ENCODE data around the gene SLC12A3. TPM values are rescaled to one million over a fixed set of nuclear protein-coding genes. Genes with fewer than 3 reads are reported as not detected.

The SLC12A3 gene
- total RNA-seq, 1 experiment from 2014 or later, result not detected

DNA sequence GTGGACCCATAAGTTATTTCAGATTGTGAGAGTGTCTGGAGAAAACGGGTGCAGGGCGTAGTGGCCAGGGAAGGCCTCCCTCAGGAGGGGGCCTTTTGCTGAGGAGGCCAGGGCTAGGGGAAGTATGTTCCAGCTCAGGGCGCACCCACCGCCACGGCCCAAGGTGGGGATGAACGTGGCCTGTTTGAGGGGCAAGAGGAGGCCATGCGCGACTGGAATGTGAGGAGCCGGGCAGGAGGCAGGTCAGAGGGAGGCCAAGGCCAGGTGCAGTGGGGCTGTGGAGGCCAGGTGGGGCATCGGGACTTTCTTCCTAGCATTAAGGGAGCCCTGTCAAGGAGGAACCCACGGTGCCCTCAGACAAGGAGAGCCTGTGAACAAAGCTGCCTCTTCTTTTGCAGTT lies 26.7 kb downstream of the SLC12A3 start:
- no peak for DNase-seq (ENCODE audit: low spot score)

DNA sequence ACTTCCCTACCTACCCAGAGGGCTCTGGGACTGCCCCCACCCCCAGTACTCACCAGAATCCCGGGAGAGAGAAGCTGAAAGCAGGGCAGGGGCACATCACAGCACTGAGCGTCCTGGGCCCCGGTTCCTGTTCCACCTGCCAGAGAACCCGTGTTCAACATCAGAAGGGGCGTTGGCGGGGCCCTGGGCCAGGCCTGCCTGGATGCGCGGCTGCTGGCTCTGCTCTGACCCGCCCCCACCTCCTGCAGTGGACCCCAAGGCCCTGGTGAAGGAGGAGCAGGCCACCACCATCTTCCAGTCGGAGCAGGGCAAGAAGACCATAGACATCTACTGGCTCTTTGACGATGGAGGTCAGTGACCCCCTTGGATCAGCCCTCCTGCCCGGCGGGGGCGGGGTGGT lies 27.7 kb downstream of the SLC12A3 start:
- DNase-seq (ENCODE audit: low spot score), result no peak

DNA sequence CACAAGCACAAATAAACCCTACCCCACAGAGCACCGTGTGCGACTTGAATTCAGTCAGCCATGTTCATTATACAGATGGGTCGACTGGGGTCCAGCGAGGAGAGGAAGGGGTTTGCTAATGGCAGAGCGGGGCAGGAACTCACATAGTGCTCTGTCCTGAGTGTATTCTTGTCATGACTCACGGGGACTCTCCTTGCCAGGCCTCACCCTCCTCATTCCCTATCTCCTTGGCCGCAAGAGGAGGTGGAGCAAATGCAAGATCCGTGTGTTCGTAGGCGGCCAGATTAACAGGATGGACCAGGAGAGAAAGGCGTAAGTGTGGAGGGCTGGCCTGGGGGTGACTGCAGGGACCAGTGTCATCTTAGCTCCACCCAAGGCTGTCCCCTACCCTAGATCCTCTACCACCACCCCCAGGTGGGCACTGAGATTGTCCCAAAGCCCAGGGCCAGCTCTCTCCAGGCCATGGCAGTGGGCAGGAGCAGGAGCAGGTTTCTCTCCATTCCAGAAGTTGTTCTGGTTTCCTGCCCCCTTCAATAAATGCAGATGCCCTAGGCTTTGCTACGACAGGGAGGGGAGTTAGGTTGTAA lies 29.4 kb downstream of the SLC12A3 start:
- no peak for DNase-seq (ENCODE audit: low spot score)

DNA sequence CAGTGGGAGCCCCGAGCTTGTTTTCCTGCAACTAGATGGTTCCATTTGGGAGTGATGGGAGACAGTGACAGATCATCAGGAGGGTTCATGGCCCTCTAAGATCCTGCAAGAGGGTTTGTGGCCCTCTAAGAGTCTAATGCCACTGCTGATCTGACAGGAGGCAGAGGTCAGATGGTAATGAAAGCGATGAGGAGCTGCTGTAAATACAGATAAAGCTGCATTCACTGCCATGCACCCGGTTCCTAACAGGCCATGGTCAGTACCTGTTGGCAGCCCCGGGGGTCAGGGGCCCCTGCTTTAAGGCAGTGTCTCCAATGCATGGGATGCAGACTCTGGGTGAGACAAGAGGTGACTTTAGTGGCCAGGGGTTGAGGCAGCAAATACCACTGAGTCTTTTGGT lies 30.8 kb downstream of the SLC12A3 start:
- no peak for DNase-seq (ENCODE audit: low spot score)

DNA sequence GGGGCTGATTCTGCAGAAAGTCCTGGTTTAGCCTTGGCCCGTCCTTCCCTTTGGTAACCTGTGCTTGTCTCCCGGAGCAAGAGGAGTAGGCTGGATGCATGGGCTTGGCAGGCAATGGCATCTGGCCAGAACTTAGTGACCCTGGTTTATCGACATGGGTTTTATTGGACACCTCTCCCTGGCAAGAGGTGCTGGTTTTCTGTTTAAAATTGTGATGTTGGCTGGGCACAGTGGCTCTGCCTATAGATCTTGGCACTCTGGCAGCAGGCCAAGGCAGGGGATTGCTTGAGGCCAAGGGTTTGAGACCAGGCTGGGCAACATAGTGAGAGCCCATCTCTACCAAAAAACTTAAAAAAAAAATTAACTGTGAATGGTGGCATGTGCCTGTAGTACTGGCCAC lies 31.2 kb downstream of the SLC12A3 start:
- DNase-seq (ENCODE audit: low spot score), result no peak

DNA sequence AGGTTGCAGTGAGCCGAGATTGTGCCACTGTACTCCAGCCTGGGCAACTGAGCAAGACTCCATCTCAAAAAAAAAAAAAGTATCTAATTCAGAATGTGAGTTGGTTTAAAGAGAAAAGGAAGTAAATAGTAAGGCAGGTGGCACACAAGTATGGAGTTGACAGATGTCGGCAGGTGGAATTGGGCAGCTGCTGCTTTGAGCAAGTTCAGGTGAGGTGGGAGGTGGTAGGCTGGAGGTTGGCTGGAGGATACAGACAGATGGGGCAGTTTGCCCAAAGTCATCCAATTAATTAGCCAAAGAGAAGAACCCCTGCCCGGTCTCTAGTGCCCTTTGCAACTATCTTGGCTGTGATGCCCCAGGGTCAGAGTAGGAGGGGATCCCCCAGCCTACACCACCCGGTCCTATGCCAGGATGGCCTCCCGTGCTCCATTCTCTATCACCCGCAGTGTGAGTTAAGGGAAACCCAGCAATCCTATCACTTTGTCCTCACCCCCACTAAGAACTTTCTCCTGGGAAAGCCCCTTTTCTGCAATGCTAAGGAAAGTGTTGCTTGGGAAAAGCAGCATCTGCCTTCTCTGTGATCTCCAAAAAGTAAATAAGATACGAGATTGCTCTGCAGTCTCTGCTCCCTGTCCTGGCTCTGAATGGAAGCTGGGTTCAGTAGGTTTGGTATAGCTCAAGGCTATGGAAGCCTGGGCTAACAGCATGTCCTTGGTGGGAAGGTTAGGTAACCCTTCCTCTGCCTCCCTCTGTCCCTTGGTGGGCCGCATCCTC lies 32.2 kb downstream of the SLC12A3 start:
- DNase-seq (ENCODE audit: low spot score), result no peak

DNA sequence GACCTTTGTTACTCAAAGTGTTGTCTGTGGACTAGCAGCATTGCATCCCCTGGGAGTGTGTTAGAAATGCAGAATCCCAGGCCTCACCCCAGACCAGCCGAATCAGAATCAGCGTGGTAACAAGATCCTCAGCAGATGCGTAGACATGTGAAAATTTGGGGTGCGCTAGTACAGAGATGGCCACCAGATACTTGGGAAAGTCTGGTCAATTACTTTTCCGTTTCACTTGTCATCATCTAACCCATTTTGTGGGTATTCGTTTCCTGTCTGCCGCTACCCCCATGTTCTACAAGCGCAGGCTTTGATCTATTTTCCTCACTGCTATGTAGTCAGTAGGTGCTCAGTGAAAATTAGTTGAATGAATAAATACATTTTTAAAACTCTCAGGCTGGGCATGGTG lies 33.8 kb downstream of the SLC12A3 start:
- DNase-seq (ENCODE audit: low spot score), result no peak

DNA sequence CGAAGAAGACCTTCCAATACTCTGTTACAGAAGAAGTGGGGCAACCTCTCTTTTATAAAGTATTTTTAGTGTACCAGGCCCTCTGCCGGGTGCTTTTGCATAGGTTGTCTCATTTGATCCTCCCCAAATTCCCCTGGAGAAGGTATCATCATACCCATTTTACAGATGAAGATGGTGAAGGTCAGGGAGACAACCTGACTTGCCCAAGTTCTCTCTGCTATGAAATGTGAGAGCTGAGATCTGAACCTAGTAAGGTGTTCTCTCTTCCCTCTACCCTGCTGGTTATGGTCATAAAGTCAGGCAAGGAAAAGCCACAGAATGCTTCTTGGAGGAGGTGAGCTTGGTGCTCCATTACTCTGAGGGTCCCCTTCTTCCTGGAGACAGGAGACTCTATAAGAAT lies 38.9 kb downstream of the SLC12A3 start:
- DNase-seq (ENCODE audit: low spot score), result no peak

DNA sequence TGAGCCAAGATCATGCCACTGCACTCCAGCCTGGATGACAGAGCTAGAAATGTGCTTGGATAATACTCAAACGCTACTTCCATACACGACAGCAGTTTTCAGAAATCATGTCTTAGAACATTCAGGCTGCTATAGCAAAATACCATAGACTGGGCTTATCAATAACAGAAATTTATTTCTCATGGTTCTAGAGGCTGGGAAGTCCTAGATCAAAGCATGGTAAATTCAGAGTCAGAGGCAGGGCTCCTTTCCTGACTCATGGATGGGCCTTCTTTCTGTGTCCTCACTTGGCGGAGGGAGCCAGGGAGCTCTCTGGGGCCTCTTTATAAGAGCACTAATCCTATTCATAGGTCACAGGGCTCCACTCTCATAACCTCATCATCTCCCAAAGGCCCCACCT lies 42.4 kb downstream of the SLC12A3 start:
- DNase-seq (ENCODE audit: low spot score), result no peak

DNA sequence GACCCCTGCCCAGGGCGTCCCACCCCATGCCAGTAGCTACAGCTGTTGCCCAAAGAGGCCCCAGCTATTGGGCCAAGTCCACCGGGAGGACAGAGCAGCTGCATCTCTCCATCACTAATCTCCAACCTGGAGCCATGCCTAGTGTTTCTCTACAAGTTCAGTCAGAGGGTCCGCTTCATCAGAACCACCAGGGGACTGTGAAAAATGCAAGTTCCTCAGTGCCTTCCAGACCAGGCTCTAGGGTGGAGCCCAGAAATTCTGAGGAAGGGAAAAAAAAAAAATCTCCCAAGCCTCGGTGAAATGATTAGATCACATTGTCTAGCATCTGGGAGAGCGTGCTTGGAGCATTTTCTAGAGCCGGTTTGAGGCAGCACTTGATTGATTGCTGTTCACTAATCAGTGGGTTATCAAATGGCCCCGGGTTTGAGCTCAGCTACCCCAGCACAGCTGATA lies 44.5 kb downstream of the SLC12A3 start:
- DNase-seq (ENCODE audit: low spot score), result no peak

DNA sequence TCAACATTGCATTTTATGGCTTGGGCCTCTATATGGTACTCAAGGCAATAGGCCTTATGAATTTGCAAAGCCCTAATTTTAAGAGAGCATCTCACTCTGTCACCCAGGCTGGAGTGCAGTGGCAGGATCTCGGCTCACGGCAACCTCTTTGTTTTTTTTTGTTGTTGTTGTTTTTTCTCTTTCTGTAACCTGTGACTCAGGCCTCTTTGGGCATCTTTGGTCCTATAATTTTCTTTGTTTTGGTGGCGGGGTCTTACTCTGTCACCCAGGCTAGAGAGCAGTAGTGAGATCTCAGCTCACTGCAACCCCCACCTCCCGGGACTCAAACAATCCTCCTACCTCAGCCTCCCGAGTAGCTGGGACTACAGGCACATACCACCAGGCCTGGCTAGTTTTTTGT lies 45.1 kb downstream of the SLC12A3 start:
- no peak for DNase-seq (ENCODE audit: low spot score)

DNA sequence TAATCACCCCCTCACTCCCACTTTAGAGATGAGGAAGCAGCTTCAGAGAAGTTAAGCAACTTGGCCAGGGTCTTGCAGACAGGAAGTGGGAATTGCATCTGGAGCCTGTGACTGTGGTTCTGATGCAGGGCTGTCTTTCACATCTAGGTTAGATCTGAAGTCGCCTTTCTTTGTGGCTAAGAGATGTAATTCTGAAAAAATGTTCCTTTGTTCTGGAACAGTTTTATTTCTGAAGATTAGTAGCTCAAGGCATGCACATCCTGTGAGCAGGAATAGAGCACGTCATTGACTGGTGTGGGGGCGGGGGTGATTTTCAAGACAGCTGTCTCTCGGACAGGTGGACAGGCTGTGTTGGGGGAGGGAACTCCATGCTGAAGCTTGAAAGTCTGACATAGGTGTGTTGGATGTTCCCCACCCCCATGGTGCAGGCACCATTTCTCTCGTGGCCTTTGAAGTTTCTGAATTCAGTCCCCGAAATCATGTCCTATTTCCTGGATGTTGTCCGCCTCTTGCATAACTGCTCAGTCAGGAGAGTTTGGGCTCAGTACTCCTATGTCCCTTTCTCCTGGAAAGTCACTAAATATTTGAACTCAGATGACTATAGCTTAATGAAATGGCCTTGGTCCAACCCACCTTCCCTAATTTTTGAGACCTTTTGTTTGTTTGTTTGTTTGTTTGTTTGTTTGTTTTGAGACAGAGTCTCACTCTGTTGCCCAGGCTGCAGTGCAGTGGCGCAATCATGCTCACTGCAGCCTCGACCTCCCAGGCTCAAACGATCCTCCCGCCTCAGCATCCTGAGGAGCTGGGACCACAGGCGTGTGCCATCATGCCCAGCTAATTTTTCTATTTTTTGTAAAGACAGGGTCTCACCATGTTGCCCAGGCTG lies 45.9 kb downstream of the SLC12A3 start:
- DNase-seq (ENCODE audit: low spot score), result peak; percentile 65

DNA sequence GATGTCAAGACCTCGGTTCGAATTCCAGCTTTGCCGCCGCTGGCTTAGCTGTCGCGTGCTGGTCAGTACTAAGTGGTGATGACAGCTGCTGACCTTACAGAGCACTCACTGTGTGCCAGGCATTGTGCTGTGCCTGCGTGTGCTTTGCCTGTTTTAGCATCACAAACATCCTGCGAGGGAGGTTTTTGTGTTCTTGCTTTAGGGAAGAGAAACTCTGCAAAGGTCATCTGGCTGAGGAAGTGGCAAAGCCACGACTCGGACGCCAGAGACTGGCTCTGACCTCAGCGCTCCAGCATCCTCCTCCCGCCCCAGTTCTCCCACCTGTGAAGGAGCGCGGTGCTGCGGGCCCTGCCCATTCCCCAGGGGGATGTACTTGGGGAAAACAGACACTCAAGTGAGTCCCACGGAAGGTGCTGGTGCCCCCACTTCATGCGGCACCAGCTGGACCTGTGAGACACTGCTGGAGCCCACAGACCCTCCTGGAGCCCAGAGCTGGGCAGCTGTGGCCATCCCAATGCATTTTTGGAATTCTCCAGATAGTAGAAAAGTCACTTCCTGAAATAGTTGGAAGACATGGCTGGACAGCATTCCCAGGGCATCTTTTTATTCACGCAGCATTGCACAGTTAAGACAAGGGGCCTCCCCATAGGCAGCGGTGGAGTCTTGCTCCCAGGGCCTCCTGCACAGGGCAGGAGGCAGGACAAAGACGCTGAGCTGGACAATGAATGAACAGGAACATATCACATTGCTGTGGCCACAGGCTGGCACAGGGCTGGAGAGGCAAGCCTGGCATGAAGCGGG lies 47.0 kb downstream of the SLC12A3 start:
- peak; percentile 73 for DNase-seq (ENCODE audit: low spot score)

DNA sequence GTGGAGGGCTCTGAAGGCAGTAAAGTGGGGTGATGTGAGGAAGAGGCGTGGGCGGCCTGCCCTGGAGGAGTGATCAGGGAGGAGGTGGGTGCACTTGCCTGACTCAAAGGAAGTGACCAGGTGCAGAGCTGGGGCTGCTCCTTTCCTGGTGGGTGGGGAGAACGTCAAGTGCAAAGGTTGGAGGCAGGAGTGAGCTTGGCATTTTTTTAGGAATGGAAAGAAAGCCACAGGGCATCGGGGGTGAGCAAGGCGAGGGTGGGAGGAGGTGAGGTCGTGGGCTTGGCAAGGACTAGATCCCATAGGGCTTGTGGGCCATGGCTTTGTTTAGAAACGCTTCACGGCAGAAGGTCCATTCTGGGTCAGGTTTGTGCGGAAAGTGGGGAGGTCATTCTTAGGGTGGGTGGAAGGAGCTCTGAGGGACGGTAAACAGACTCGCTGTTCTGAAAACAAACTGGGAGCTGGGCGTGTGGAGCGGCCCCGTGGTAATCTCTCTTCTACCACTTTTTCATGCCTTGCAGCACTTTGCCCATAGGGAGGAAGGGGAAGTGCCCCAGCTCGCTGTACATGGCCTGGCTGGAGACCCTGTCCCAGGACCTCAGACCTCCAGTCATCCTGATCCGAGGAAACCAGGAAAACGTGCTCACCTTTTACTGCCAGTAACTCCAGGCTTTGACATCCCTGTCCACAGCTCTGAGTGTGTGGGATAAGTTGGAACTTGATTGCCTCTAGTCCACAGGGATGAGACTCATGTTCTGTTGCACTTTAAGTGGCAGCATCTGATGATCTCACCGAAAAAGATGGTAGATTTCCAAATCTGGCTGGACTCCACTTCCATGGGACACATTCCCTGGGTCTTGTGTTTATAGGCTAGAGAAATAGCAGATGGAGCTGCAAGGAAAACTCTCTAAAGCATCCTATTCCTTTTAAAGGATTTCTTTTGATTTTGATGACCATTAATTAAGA lies 48.0 kb downstream of the SLC12A3 start:
- DNase-seq (ENCODE audit: low spot score), result peak; percentile 28

DNA sequence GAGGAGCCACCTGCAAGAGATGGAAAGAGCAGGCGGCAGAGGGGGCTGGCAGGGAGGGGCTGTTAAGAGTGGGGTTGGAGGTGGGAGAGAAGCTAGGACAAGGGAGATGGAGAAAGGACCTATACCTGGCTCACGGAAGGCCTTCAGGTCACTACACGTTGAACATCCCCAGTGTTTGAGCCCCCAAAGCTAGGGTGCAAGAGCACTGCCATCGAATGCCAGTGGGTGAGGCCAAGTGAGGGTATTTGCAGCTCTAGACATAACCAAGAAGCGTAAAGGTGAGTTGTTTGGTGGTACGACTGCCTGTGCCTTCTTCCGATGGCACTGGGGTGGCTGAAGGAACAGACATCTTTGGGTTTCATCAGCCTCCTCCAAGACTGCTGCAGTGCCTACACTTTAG lies 49.9 kb downstream of the SLC12A3 start:
- no peak for DNase-seq (ENCODE audit: low spot score)

DNA sequence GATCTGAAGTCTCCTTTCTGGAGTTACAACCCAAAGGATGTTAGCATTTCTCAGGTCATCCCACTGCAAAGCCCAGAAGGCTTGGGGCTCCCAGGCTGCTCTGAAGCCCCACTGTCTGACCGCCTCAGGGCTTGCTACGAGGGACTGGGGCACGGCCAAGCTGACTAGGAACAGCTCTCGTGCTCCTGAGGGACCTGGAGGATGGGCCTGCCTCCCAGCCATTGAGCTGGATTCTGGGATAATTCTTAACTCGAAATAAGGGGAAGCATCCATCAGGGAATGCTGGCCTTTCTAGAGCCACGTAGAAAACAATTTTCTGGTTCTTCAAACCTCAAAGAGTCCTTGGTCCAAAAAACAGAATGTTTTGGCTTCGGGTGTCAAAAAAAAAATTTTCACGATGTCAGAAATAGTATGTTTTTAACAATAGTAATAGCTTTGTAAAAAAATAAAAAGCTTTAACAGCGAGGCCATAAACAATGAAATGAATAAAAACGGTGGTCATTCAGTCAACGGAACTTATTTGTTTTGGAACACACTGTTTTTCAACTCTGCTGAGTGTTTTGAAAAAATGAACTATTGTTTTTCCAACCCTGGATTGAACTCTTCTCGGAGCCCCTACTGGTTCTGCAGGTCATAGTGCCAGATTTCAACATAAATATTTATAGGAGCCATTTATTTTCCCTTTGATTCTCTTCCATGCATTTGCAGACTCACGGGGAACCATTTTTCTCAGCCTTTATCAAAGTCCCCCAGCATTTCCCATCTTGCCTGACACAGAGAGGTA lies 50.5 kb downstream of the SLC12A3 start:
- no peak for DNase-seq (ENCODE audit: low spot score)

DNA sequence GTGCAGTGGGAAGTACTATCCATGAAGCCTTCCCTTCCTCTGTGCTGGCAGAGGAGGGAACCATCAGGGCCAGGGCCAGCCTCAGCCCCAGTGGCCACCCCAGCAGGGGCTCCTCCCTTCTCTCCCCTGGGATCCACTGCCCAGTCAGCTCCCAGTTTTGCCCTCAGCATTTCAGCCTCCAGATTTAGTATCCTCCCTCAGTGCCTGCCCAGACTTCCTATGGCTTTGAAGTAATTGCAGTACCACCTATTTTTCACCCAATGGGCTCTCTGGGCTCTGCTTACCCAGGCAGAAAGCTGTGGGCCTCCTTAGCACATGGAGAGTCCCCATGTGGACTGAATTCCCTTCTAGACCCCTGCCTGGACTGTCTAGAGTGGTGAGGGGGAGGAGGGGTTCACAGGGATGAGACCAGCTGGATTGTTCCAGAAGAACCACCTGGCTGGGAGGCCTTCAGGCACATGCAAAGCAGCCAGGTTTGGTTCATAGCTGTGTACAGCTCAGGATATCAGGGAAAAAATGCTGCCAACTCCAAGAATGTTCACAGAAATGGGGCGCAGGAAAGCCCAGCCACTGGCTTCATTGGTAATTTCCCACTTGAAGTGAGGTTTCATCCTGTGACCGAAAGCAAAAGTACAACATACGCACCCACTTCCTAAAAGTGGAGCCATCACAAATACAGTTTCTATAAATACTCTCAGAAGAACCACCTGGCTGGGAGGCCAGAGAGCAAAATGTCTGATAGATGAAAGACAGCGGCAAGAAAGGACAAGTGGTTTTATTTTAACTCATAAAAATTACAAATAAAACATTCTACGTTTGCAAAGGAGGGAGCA lies 51.8 kb downstream of the SLC12A3 start:
- no peak for DNase-seq (ENCODE audit: low spot score)

DNA sequence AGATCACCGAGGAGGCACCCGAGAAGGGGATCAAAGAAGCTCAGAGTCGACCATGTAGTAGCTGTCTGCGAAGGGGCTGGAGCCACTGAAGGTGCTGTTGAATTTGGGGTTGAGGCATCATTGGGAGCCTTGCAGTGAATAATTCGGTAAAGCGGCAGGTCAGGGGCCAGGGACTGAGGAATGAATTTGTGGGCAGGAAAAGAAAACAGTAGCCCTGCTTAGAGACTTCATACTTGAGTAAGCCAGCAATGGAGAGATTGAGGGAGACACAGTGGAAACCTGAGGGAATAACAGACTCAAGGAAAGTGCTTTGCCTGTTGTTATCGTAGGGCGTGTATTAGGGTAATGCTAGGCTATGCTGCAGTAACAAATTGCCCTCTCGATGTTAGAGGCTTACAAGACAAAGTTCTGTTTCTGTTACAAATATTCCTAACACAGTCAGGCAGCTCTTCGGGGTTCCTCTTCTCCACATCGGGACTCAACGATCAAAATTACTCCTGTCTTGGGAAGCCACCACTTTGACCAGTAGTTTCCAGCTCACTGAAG lies 53.5 kb downstream of the SLC12A3 start:
- no peak for DNase-seq (ENCODE audit: low spot score)
